Natural killer cell (primary cell): ENCODE results near the gene KCNA3. TPM values are rescaled to one million over a fixed set of nuclear protein-coding genes. Genes with fewer than 3 reads are reported as not detected.

Source experiments
- ATAC-seq, 3 donors: fragments of 150-1000 bp in 2 of 3; fragments of 200-7000 bp in 1 of 3; cut with Tn5 transposase; 1 replicate in 1 of 3; 2 replicates in 2 of 3; pipeline ENCODE4 v1.10.0; 2021; ENCODE audit warnings: mild to moderate bottlenecking in 2 of 3, moderate library complexity in 2 of 3
- DNase-seq, 2 donors: peaks; one replicate each; pipeline versions ENCODE4 v3.0.0 to v3.0.0-alpha.2; 2013 to 2021; ENCODE audit warnings: mixed read lengths in 1 of 2
- H3K27ac ChIP-seq: one replicate; pipeline ENCODE4 v1.5.1; 2013; ENCODE audit warnings: mild to moderate bottlenecking, low read length
- H3K27me3 ChIP-seq: one replicate; pipeline ENCODE4 v1.6.1; 2013; ENCODE audit warnings: low read length; ENCODE audit not compliant: control insufficient read depth, insufficient read depth
- H3K36me3 ChIP-seq: one replicate; pipeline ENCODE4 v1.6.1; 2013; ENCODE audit warnings: low read length; ENCODE audit not compliant: control insufficient read depth, insufficient read depth
- H3K4me1 ChIP-seq: one replicate; pipeline ENCODE4 v1.6.1; 2013; ENCODE audit warnings: low read length; ENCODE audit not compliant: control insufficient read depth, insufficient read depth
- H3K4me3 ChIP-seq: one replicate; pipeline ENCODE4 v1.5.1; 2013; ENCODE audit warnings: low read length
- H3K9me3 ChIP-seq: one replicate; pipeline ENCODE4 v1.6.1; 2013; ENCODE audit warnings: low read length; ENCODE audit not compliant: control insufficient read depth, insufficient read depth
- H3K27ac Mint-ChIP-seq, 2 donors: one replicate each; pipeline ENCODE4 v1.8.0; 2022; ENCODE audit warnings: mild to moderate bottlenecking in 2 of 2, mixed read lengths in 2 of 2, moderate library complexity in 1 of 2
- H3K27me3 Mint-ChIP-seq, 2 donors: one replicate each; pipeline ENCODE4 v1.8.0; 2022; ENCODE audit warnings: low read depth in 2 of 2, mixed read lengths in 2 of 2
- H3K36me3 Mint-ChIP-seq: one replicate; pipeline ENCODE4 v1.8.0; 2022; ENCODE audit warnings: mixed read lengths
- H3K4me1 Mint-ChIP-seq, 2 donors: one replicate each; pipeline ENCODE4 v1.8.0; 2022; ENCODE audit warnings: mixed read lengths in 2 of 2
- H3K4me3 Mint-ChIP-seq: one replicate; pipeline ENCODE4 v1.8.0; 2022; ENCODE audit warnings: mild to moderate bottlenecking, moderate library complexity, mixed read lengths
- H3K9me3 Mint-ChIP-seq, 2 donors: one replicate each; pipeline ENCODE4 v1.8.0; 2022; ENCODE audit warnings: mixed read lengths in 2 of 2
- WGBS: methylation state at CpG from one replicate; pipeline ENCODE4 v1.1.7; 2013; ENCODE audit warnings: missing lambda C conversion rate; ENCODE audit not compliant: insufficient coverage; 5-methylcytosine and 5-hydroxymethylcytosine counted together
- intact Hi-C: fragments of 100-400 bp; cut with micrococcal nuclease; formaldehyde crosslinking; loops from one replicate; pipeline ENCODE4 v1.14.2; 2022
- total RNA-seq, 4 donors: library from RNA; stranded (reverse); fragments of 120-200 nt in 1 of 4; gene quantifications; one replicate each; pipeline versions ENCODE4 v1.2.3 to v1.2.4, GENCODE V29; 2013 to 2022
- TF ChIP-seq, protein P1 (sequence below): fragments of 200-600 bp; IDR thresholded peaks from one replicate; pipeline ENCODE4 v1.8.0; 2022; ENCODE audit warnings: antibody characterized with exemption

KCNA3 gene
- total RNA-seq, 3 donors from 2014 or later (not counting 1 experiment from before 2014, with no cell fraction given): 19.7 to 36.2 (median 30.3) TPM

DNA sequence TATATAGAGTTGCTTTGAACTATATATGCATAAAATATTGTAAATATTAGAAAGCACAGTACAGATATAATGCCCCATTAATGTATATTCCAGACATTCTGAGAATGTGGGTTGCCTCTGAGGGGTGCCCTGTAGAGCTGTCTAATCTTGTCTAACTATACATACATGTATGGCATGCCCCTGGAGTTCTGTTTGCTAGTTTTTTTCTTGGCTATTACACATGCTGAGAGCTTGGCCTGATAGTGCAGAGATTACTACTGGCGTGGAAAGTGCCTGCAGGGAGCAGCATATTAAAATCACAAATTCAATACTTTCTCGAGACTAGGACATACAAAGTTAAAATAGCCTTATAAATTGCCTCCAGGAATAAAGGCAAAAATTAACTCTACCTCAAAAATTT is 24.1 kb downstream of the KCNA3 start:
- Mint-ChIP-seq H3K9me3 (no peaks in the 10 kb centered on the region), H3K36me3 (no peaks in the 10 kb centered on the region), H3K4me1 (peaks cover 5 to 8% of the 10 kb centered on the region in 2 donors), H3K27ac (no peak overlapping the region), H3K27me3 (no peaks in the 10 kb centered on the region), H3K4me3 (no peak overlapping the region)
- DNase-seq (no peak), ATAC-seq (no peak)
- H3K27me3 ChIP-seq: no peaks in the 10 kb centered on the region
- H3K4me1 ChIP-seq: peaks cover 6% of the 10 kb centered on the region
- WGBS: 92% methylated on average over 2 of the region's 2 CpGs
- H3K4me3 ChIP-seq: no peak overlapping the region
- intact Hi-C loops: no loop called here
- H3K9me3 ChIP-seq: no peaks in the 10 kb centered on the region
- TF ChIP-seq, protein P1, sequence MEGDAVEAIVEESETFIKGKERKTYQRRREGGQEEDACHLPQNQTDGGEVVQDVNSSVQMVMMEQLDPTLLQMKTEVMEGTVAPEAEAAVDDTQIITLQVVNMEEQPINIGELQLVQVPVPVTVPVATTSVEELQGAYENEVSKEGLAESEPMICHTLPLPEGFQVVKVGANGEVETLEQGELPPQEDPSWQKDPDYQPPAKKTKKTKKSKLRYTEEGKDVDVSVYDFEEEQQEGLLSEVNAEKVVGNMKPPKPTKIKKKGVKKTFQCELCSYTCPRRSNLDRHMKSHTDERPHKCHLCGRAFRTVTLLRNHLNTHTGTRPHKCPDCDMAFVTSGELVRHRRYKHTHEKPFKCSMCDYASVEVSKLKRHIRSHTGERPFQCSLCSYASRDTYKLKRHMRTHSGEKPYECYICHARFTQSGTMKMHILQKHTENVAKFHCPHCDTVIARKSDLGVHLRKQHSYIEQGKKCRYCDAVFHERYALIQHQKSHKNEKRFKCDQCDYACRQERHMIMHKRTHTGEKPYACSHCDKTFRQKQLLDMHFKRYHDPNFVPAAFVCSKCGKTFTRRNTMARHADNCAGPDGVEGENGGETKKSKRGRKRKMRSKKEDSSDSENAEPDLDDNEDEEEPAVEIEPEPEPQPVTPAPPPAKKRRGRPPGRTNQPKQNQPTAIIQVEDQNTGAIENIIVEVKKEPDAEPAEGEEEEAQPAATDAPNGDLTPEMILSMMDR: no peak
- no peaks in the 10 kb centered on the region for H3K36me3 ChIP-seq
- H3K27ac ChIP-seq: no peak overlapping the region

DNA sequence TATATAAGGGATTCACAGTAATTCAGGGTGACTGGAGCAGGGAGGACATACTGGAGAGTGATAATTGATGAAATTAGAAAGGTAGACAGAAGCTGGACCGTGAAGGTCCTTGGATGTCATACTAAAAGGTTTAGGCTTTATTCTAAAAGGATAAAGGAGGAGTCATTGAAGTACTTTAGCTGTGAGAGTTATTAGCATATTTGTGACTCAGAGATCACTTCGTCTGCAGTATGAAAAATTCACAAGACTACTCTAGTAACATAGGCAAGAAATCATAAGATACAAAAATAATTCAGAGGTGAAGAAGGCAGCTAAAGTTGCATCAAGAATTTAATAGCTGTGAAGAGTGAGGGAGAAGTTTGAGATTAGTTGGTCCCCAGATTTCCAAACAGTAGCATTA is 26.3 kb downstream of the KCNA3 start:
- H3K27ac Mint-ChIP-seq: no peak overlapping the region
- ATAC-seq (no peak), DNase-seq (peak in 1 of 2 donors; percentile 14)
- intact Hi-C loops: no loop called here
- TF ChIP-seq, protein P1: no peak
- H3K4me1 Mint-ChIP-seq: peaks cover 5% of the 10 kb centered on the region in 2 donors
- H3K4me3 Mint-ChIP-seq: no peak overlapping the region
- Histone ChIP-seq H3K9me3 (no peaks in the 10 kb centered on the region), H3K27ac (peak overlapping the region; percentile 75), H3K27me3 (no peaks in the 10 kb centered on the region), H3K4me3 (no peak overlapping the region), H3K36me3 (no peaks in the 10 kb centered on the region), H3K4me1 (peaks cover 23% of the 10 kb centered on the region)
- 75% methylated on average over 1 of the region's 2 CpGs for WGBS
- no peaks in the 10 kb centered on the region for H3K36me3 Mint-ChIP-seq
- no peaks in the 10 kb centered on the region for H3K9me3 Mint-ChIP-seq
- H3K27me3 Mint-ChIP-seq: no peaks in the 10 kb centered on the region

DNA sequence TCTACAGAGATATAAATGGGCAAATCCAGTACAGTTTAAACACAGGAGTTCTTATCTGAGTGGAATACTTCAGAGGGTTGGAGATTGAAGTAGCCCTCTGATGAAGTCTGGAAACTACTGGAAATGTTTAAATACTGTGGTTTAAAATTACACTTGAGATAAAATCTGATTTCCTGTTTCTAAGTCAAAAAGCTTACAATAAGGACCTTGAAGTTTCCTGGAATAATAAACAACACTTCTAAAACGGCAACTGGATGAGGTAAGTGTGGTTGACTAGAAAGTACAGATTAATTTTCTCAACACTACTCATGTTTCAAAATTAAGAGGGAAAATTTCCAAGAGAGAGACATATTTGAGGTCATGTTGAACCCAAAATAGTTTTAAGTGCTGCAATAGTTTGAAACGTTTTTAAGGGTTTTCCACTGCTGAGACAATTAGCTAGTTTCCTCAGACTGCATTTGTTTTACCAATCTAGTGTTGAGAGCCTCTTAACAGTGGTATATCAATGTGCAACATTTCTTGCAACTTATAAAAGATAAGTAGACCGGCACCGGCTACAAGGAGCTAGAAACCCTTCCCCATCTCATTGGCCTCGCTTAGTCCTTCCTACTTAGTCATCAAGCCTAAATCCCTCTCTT is 27.4 kb downstream of the KCNA3 start:
- DNase-seq (peak in 1 of 2 donors; percentile 64), ATAC-seq (peak; percentile 46 to 73 (median 48))
- Mint-ChIP-seq H3K27ac (no peak overlapping the region), H3K36me3 (no peaks in the 10 kb centered on the region), H3K4me1 (peaks cover 13% of the 10 kb centered on the region in 2 donors), H3K27me3 (no peaks in the 10 kb centered on the region), H3K9me3 (no peaks in the 10 kb centered on the region), H3K4me3 (no peak overlapping the region)
- H3K9me3 ChIP-seq: no peaks in the 10 kb centered on the region
- H3K4me1 ChIP-seq: peaks cover 32% of the 10 kb centered on the region
- peak overlapping the region; percentile 75 for H3K27ac ChIP-seq
- intact Hi-C loops: loop anchor here (1.0 kb wide), 1 partner anchor 25 kb away; no protein-coding TSS in a partner anchor
- no peak overlapping the region for H3K4me3 ChIP-seq
- no peaks in the 10 kb centered on the region for H3K36me3 ChIP-seq
- no peaks in the 10 kb centered on the region for H3K27me3 ChIP-seq
- WGBS: 7% methylated on average over 4 of the region's 5 CpGs
- TF ChIP-seq, protein P1: no peak
